BJ (cell line): ENCODE results near the gene AIDA. TPM values are rescaled to one million over a fixed set of nuclear protein-coding genes. Genes with fewer than 3 reads are reported as not detected.

Experiments used
- CTCF ChIA-PET: fragments of 350-600 bp; formaldehyde crosslinking; extraction: SDS; loops from one replicate; lab custom pipeline; 2021; ENCODE audit warnings: antibody characterized with exemption, inconsistent platforms; lab: Yijun Ruan, JAX
- POLR2A ChIA-PET: fragments of 300-600 bp; sonication (Branson Sonifier 250); formaldehyde crosslinking; extraction: SDS; loops from one replicate; lab custom pipeline; 2021; ENCODE audit warnings: antibody characterized with exemption; lab: Charles Lee
- DNase-seq: peaks from one replicate; pipeline ENCODE4 v3.0.0-alpha.2; 2011; ENCODE audit warnings: low read depth
- H3K27me3 ChIP-seq: 2 replicates; pipeline ENCODE4 v1.6.0; 2011; ENCODE audit warnings: low read length; ENCODE audit not compliant: control insufficient read depth, insufficient read depth
- H3K36me3 ChIP-seq: 2 replicates; pipeline ENCODE4 v1.5.1; 2011; ENCODE audit warnings: low read length; ENCODE audit not compliant: control insufficient read depth, insufficient read depth
- H3K4me3 ChIP-seq: 2 replicates; pipeline ENCODE4 v1.5.1; 2011; ENCODE audit warnings: low read depth, mild to moderate bottlenecking, control low read depth, low read length
- polyA plus RNA-seq: library from polyadenylated mRNA; depleted of rRNA; stranded (reverse); fragments of >200 nt; gene quantifications from 2 replicates; pipeline ENCODE4 v1.2.3, GENCODE V29; 2011; rRNA removed
- TF ChIP-seq, protein P1 (sequence below): IDR thresholded peaks from 2 replicates; pipeline ENCODE4 v1.5.1; 2011; ENCODE audit warnings: low read depth, mild to moderate bottlenecking, control low read depth, inconsistent platforms, low read length, moderate library complexity; ENCODE audit not compliant: insufficient read depth

The AIDA gene
- polyA plus RNA-seq, 1 experiment, result 49.8 TPM

DNA sequence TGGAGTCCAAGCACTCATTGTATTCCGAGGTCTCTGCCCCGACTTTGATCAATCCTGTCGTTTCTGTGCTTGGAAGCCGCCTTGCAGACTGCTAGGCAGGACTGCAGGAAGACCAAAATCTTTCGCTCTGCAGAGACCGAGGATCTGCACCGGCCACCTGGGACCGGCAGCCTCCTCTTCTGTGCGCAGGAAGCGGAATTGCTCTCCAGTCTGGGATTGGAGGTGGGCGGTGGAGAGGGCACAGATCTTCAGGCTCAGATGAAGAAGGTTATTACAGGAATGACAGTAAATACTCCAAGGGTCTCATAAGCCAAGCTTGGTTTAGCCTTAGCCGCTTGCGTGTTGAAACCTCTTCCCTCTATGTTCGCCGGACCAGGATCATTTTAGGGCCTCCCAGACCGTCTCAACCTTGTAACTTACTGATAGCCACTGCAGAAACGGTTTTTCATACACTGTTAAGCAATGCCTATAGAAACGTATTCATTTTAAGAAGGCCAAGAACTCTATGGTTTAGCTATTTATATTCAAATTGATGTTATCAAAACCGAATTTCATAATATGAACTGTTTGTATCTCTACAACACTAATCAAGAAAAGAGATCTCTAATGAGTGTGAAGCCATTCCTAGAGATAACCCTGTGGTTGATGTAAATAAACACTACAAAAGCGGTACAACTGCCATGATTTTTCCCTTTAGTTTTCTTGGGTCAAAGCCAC is 93.3 kb downstream of the AIDA start:
- CTCF ChIA-PET, result interaction anchor here (0.8 to 2.2 kb wide), 4 partner anchors 15 to 1022 kb away, joined by 3 to 8 read pairs (median 6); no protein-coding TSS in a partner anchor
- Histone ChIP-seq H3K36me3 (no peaks in the 10 kb centered on the region), H3K27me3 (no peaks in the 10 kb centered on the region), H3K4me3 (peak overlapping the region; percentile 78)
- DNase-seq, result no peak
- TF ChIP-seq, protein P1, sequence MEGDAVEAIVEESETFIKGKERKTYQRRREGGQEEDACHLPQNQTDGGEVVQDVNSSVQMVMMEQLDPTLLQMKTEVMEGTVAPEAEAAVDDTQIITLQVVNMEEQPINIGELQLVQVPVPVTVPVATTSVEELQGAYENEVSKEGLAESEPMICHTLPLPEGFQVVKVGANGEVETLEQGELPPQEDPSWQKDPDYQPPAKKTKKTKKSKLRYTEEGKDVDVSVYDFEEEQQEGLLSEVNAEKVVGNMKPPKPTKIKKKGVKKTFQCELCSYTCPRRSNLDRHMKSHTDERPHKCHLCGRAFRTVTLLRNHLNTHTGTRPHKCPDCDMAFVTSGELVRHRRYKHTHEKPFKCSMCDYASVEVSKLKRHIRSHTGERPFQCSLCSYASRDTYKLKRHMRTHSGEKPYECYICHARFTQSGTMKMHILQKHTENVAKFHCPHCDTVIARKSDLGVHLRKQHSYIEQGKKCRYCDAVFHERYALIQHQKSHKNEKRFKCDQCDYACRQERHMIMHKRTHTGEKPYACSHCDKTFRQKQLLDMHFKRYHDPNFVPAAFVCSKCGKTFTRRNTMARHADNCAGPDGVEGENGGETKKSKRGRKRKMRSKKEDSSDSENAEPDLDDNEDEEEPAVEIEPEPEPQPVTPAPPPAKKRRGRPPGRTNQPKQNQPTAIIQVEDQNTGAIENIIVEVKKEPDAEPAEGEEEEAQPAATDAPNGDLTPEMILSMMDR, result no peak
- POLR2A ChIA-PET, result no interaction called here

Other genes starting within 250 kb of the AIDA start
- 0.23 and 0.32 TPM in 2 replicates for gene HHIPL2, start 164.4 kb downstream of the AIDA start, polyA plus RNA-seq
- gene TAF1A, start 122.6 kb downstream of the AIDA start, polyA plus RNA-seq, result 2.2 and 4.2 TPM in 2 replicates
- gene MIA3, start 94.4 kb downstream of the AIDA start, polyA plus RNA-seq, result 46.7 and 79.3 TPM in 2 replicates
- 2.6 and 6.4 TPM in 2 replicates for gene BROX, start 73 bp upstream of the AIDA start, polyA plus RNA-seq
- not detected in 2 replicates for gene FAM177B, start 24.7 kb upstream of the AIDA start, polyA plus RNA-seq
- gene DISP1, start 102.5 kb upstream of the AIDA start, polyA plus RNA-seq, result 5.7 and 6.2 TPM in 2 replicates